Calu3 (cell line): ENCODE measurements around the gene MUC13. TPM values are rescaled to one million over a fixed set of nuclear protein-coding genes. Genes with fewer than 3 reads are reported as not detected.

Source experiments
- BruUV-seq: library from RNA; stranded (reverse); fragments of 400-500 nt; replicated peaks from 2 replicates; lab custom pipeline; 2021; lab: Mats Ljungman, UMichigan
- CTCF ChIA-PET: fragments of 300-600 bp; sonication (Branson Sonifier 250); formaldehyde crosslinking; loops from one replicate; lab custom pipeline; 2022; ENCODE audit warnings: antibody characterized with exemption; lab: Charles Lee
- DNase-seq: peaks from one replicate; pipeline ENCODE4 v3.0.0; 2022
- H3K27ac Mint-ChIP-seq: one replicate; pipeline ENCODE4 v1.8.0; 2022; ENCODE audit warnings: mixed read lengths; ENCODE audit not compliant: unreplicated experiment
- H3K27me3 Mint-ChIP-seq: one replicate; pipeline ENCODE4 v1.8.0; 2022; ENCODE audit warnings: mixed read lengths; ENCODE audit not compliant: unreplicated experiment
- H3K36me3 Mint-ChIP-seq: one replicate; pipeline ENCODE4 v1.8.0; 2022; ENCODE audit warnings: mild to moderate bottlenecking, moderate library complexity, mixed read lengths; ENCODE audit not compliant: insufficient read depth, unreplicated experiment
- H3K4me1 Mint-ChIP-seq: one replicate; pipeline ENCODE4 v1.8.0; 2022; ENCODE audit warnings: mild to moderate bottlenecking, low read depth, mixed read lengths; ENCODE audit not compliant: unreplicated experiment
- H3K4me3 Mint-ChIP-seq: one replicate; pipeline ENCODE4 v1.8.0; 2022; ENCODE audit warnings: mild to moderate bottlenecking, low read depth, moderate library complexity, mixed read lengths; ENCODE audit not compliant: unreplicated experiment
- H3K9me3 Mint-ChIP-seq: one replicate; pipeline ENCODE4 v1.8.0; 2022; ENCODE audit warnings: low read depth, mixed read lengths; ENCODE audit not compliant: unreplicated experiment
- intact Hi-C: fragments of 100-400 bp; cut with micrococcal nuclease; formaldehyde crosslinking; loops from one replicate; pipeline ENCODE4 v1.10.0; 2022; ENCODE audit not compliant: unreplicated experiment
- total RNA-seq: library from RNA; stranded (reverse); gene quantifications from 2 replicates; pipeline ENCODE4 v1.2.3, GENCODE V29; 2022
- TF ChIP-seq, protein P1 (sequence below): fragments of 200-600 bp; IDR thresholded peaks from one replicate; pipeline ENCODE4 v1.8.0; 2022; ENCODE audit warnings: antibody characterized with exemption; ENCODE audit not compliant: unreplicated experiment

MUC13 gene
- total RNA-seq, 1 experiment from 2014 or later = 25.8 TPM

DNA sequence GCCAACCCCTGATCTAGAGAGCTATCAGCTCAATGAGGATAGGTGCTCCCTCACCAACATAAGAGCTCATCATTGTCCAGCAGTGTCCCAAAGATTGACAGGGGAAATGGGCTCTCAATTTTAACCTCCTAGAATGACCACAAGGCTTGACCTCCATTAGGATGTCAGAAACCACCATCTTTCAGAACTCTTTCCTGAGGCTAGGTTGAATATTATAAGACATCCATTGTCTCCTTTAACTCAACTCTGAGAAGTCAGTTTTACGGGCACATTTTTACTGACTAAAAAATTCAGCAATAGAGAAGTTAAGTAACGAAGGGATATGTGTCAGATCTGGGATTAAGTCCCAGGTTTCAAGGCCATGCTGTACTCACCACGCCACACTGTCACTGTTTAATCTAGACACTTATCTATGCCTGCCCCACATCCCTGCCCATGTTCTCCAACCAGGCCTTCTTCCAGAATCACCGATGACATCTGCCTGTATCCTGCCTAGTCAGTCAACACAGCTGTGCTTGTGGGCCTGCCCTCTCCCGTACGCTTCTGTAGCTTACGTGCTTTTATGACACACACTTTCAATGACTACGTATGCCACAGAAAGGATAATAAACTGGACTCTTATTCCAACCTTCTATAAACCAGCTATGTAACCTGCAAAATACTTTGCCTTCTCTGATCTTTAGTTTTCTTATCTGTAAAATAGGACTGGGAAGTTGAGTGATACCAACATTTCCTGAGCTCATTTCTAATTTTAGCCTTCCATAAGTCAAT, 17.1 kb upstream of the MUC13 start:
- no TSS peak for BruUV-seq
- Mint-ChIP-seq H3K4me1 (peaks cover 12% of the 10 kb centered on the region), H3K27ac (no peak overlapping the region), H3K27me3 (no peaks in the 10 kb centered on the region), H3K4me3 (no peak overlapping the region), H3K36me3 (no peaks in the 10 kb centered on the region), H3K9me3 (no peaks in the 10 kb centered on the region)
- intact Hi-C loops = no loop called here
- TF ChIP-seq, protein P1, sequence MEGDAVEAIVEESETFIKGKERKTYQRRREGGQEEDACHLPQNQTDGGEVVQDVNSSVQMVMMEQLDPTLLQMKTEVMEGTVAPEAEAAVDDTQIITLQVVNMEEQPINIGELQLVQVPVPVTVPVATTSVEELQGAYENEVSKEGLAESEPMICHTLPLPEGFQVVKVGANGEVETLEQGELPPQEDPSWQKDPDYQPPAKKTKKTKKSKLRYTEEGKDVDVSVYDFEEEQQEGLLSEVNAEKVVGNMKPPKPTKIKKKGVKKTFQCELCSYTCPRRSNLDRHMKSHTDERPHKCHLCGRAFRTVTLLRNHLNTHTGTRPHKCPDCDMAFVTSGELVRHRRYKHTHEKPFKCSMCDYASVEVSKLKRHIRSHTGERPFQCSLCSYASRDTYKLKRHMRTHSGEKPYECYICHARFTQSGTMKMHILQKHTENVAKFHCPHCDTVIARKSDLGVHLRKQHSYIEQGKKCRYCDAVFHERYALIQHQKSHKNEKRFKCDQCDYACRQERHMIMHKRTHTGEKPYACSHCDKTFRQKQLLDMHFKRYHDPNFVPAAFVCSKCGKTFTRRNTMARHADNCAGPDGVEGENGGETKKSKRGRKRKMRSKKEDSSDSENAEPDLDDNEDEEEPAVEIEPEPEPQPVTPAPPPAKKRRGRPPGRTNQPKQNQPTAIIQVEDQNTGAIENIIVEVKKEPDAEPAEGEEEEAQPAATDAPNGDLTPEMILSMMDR = no peak
- DNase-seq = no peak
- CTCF ChIA-PET = interaction anchor here (0.6 to 1.1 kb wide), 6 partner anchors 12 to 397 kb away, joined by 3 to 7 read pairs (median 4); partner anchors contain the start of gene MUC13

DNA sequence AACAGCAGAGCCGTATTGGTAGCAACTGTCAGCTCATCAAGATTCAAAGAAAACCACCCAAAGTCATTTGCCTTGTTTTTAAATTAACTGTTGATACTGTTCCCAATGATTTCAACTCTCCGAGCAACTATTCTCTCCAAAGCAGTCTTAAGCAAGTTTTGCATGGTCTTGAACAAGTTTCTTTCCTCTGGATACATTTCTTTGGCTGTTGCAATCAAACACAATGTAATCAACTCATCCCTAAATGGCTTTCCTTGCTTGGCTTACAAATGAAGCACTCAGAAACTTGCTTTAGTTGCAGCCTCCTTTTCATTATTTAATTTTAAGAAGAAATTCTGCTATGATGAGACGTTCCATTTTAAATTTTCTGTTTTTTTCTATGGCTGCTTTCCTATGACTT, 15.5 kb upstream of the MUC13 start:
- Mint-ChIP-seq H3K27ac (no peak overlapping the region), H3K27me3 (no peaks in the 10 kb centered on the region), H3K4me1 (peaks cover 12% of the 10 kb centered on the region), H3K9me3 (no peaks in the 10 kb centered on the region), H3K4me3 (no peak overlapping the region), H3K36me3 (no peaks in the 10 kb centered on the region)
- CTCF ChIA-PET = no interaction called here
- no peak for DNase-seq
- BruUV-seq = no TSS peak
- TF ChIP-seq, protein P1 = no peak
- intact Hi-C loops = no loop called here

DNA sequence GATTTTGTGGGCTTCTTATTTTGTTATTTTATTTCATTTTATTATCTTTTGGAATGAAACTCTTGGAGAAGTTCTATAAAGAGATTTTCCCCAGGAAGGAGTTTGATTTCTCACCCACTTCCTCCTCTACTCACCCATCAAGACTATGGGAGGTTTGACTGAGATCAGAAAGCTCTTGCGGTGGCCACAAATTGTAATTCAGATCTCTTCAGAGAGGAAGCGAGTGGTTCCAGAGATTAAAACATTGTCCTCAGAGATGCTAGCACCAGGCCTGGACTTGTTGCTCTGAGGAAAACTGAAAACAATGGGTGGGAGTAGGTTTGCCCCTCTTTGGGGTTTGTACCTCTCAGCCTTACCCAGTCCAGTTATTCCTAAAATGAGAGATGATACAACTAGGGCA, 8.1 kb upstream of the MUC13 start:
- Mint-ChIP-seq H3K27ac (no peak overlapping the region), H3K36me3 (no peaks in the 10 kb centered on the region), H3K9me3 (no peaks in the 10 kb centered on the region), H3K27me3 (no peaks in the 10 kb centered on the region), H3K4me3 (no peak overlapping the region), H3K4me1 (no peaks in the 10 kb centered on the region)
- no peak for DNase-seq
- CTCF ChIA-PET = no interaction called here
- no TSS peak for BruUV-seq
- TF ChIP-seq, protein P1 = no peak
- intact Hi-C loops = no loop called here

DNA sequence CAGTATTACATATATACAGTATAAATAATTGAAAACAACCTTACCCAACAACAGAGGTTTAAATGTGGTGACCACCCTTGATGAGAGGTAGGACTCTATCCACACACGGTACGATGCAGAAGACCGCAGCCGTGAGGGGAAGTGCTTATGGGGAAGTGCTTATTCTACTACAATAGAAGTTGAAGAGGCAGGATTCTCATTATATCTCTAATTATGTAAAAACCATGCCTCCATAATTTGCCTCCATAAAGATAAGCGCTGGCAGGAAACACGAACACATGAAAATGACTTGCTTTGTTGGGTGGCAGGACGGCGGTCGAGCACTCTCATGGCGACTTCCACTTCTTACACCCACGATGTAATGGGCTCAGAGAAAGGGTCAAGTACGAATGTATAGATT, 7.2 kb upstream of the MUC13 start:
- H3K27ac Mint-ChIP-seq = no peak overlapping the region
- no TSS peak for BruUV-seq
- no peaks in the 10 kb centered on the region for H3K27me3 Mint-ChIP-seq
- H3K4me3 Mint-ChIP-seq = no peak overlapping the region
- TF ChIP-seq, protein P1 = no peak
- H3K4me1 Mint-ChIP-seq = no peaks in the 10 kb centered on the region
- H3K9me3 Mint-ChIP-seq = no peaks in the 10 kb centered on the region
- intact Hi-C loops = no loop called here
- CTCF ChIA-PET = no interaction called here
- no peaks in the 10 kb centered on the region for H3K36me3 Mint-ChIP-seq
- DNase-seq = no peak
